ENCODE data around the gene DOCK8.

Gene DOCK8

DNA sequence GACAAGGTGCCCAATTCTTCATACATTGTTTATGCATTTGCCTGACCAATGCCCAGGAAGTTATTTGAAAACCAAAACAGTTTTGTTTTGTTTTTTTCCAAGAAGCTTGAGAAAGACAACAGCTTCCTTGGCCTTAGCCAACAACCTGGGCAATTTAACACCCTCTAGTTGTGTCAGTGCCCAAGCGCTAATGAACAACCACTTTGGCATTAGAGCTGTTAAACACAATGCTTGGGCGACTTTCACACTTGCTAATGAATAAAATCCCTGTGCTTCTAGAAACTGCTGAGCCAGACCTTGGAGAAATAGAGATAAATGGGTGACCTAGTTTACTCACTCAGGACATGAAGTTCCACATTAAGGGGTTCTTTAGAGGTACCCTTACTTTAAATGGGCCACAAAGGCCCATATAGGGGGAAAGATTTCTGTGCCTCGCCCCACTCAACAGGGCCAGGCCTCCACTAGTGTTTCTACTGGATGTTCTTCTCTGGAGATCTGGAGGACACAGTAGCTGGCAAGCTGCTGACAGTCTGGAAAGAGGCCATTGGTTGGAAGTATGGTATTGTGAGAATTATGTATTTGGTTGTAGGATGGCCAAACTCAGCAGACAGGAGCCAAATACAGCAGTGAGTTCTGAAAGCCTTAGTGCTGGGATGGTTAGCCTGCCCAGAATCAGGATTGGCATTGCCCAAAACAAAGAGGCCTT is 179.8 kb downstream of the DOCK8 start:
- POLR2A ChIA-PET, result no interaction called here
- TF ChIP-seq SUZ12 (IDR thresholded peaks at IDR 0.05) (no peak), PKNOX1 (IDR thresholded peaks at IDR 0.05) (no peak), HDGF (IDR thresholded peaks at IDR 0.05; ENCODE audit: borderline replicate concordance) (no peak), ZNF384 (IDR thresholded peaks at IDR 0.05) (no peak), SP1 (IDR thresholded peaks at IDR 0.05) (no peak), LEF1 (IDR thresholded peaks at IDR 0.05; ENCODE audit: borderline replicate concordance) (no peak), FOXK2 (IDR thresholded peaks at IDR 0.05) (no peak), ELF4 (IDR thresholded peaks at IDR 0.05) (no peak), L3MBTL2 (conservative IDR thresholded peaks at IDR 0.05) (no peak), CTBP1 (IDR thresholded peaks at IDR 0.05; ENCODE audit: borderline replicate concordance) (no peak), TARDBP (IDR thresholded peaks at IDR 0.05) (no peak), NFRKB (IDR thresholded peaks at IDR 0.05) (no peak), FOXM1 (IDR thresholded peaks at IDR 0.05; ENCODE audit: borderline replicate concordance) (no peak)
- CTCF ChIA-PET, result no interaction called here
- no peak for DNase-seq (ENCODE audit: extremely low spot score)

- TF ChIP-seq FOXK2 (IDR thresholded peaks at IDR 0.05) (no peak), ARNT (IDR thresholded peaks at IDR 0.05) (no peak), L3MBTL2 (conservative IDR thresholded peaks at IDR 0.05) (no peak)
- no peak for DNase-seq (ENCODE audit: extremely low spot score)
- ChIA-PET CTCF (no interaction called here), POLR2A (no interaction called here)
Measured at GRCh38 chr9:396396-396795, 181.7 kb downstream of the DOCK8 start.

DNA sequence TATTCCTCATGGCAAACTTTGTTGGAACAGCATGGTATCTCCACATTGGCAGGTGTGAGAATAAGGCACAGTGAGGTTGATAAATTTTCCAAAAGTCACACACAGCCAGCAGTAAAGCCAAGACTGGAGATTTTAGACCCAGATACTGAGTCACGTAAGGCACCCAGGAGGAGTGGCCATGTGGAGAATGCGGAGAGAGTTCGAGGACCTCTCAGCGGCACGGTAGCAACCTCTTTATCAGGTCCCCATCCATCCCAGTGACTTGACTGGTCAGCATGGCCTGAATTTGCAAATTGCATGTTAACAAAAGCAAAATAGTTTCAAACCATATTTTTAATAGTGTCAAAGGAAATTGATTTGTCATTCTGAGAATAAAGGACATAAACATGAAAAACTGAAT is 183.4 kb downstream of the DOCK8 start:
- POLR2A ChIA-PET, result no interaction called here
- DNase-seq (ENCODE audit: extremely low spot score), result no peak

GRCh38 chr9:401223-401622 is 186.6 kb downstream of the DOCK8 start:
- no peak for DNase-seq (ENCODE audit: extremely low spot score)
- ChIA-PET CTCF (no interaction called here), POLR2A (no interaction called here)
- TF ChIP-seq FOXM1 (IDR thresholded peaks at IDR 0.05; ENCODE audit: borderline replicate concordance), result no peak
- TF ChIP-seq CTBP1 (IDR thresholded peaks at IDR 0.05; ENCODE audit: borderline replicate concordance), result no peak
- no peak for TF ChIP-seq FOXK2 (IDR thresholded peaks at IDR 0.05)
- TF ChIP-seq SUZ12 (IDR thresholded peaks at IDR 0.05), result no peak
- no peak for TF ChIP-seq SP1 (IDR thresholded peaks at IDR 0.05)
- no peak for TF ChIP-seq ARNT (IDR thresholded peaks at IDR 0.05)
- TF ChIP-seq L3MBTL2 (conservative IDR thresholded peaks at IDR 0.05), result no peak
- TF ChIP-seq NFRKB (IDR thresholded peaks at IDR 0.05), result no peak
- TF ChIP-seq TARDBP (IDR thresholded peaks at IDR 0.05), result no peak
- no peak for TF ChIP-seq LEF1 (IDR thresholded peaks at IDR 0.05; ENCODE audit: borderline replicate concordance)
- no peak for TF ChIP-seq HDGF (IDR thresholded peaks at IDR 0.05; ENCODE audit: borderline replicate concordance)
- no peak for TF ChIP-seq BHLHE40 (IDR thresholded peaks at IDR 0.05; ENCODE audit: borderline replicate concordance)
- TF ChIP-seq FOXA1 (IDR thresholded peaks at IDR 0.05), result no peak
- no peak for TF ChIP-seq ELF4 (IDR thresholded peaks at IDR 0.05)
- no peak for TF ChIP-seq PKNOX1 (IDR thresholded peaks at IDR 0.05)

More for the DNA sequence above, 183.4 kb downstream of the DOCK8 start:
- TF ChIP-seq ZNF384 (IDR thresholded peaks at IDR 0.05), result no peak
- no peak for TF ChIP-seq LEF1 (IDR thresholded peaks at IDR 0.05; ENCODE audit: borderline replicate concordance)
- TF ChIP-seq FOXM1 (IDR thresholded peaks at IDR 0.05; ENCODE audit: borderline replicate concordance), result no peak
- no peak for TF ChIP-seq PKNOX1 (IDR thresholded peaks at IDR 0.05)
- no peak for TF ChIP-seq NFRKB (IDR thresholded peaks at IDR 0.05)
- TF ChIP-seq FOXA1 (IDR thresholded peaks at IDR 0.05), result no peak
- TF ChIP-seq L3MBTL2 (conservative IDR thresholded peaks at IDR 0.05), result no peak
- TF ChIP-seq TARDBP (IDR thresholded peaks at IDR 0.05), result no peak
- no peak for TF ChIP-seq HDGF (IDR thresholded peaks at IDR 0.05; ENCODE audit: borderline replicate concordance)
- CTCF ChIA-PET, result no interaction called here

- POLR2A ChIA-PET, result no interaction called here
- TF ChIP-seq TARDBP (IDR thresholded peaks at IDR 0.05) (no peak), L3MBTL2 (conservative IDR thresholded peaks at IDR 0.05) (no peak), CTBP1 (IDR thresholded peaks at IDR 0.05; ENCODE audit: borderline replicate concordance) (no peak), NFRKB (IDR thresholded peaks at IDR 0.05) (no peak), BHLHE40 (IDR thresholded peaks at IDR 0.05; ENCODE audit: borderline replicate concordance) (no peak), ARNT (IDR thresholded peaks at IDR 0.05) (no peak), FOXM1 (IDR thresholded peaks at IDR 0.05; ENCODE audit: borderline replicate concordance) (no peak), SP1 (IDR thresholded peaks at IDR 0.05) (no peak), PKNOX1 (IDR thresholded peaks at IDR 0.05) (no peak), ELF4 (IDR thresholded peaks at IDR 0.05) (no peak)
- no peak for DNase-seq (ENCODE audit: extremely low spot score)
- CTCF ChIA-PET, result no interaction called here
Measured at GRCh38 chr9:404234-404633, 189.6 kb downstream of the DOCK8 start.

DNA sequence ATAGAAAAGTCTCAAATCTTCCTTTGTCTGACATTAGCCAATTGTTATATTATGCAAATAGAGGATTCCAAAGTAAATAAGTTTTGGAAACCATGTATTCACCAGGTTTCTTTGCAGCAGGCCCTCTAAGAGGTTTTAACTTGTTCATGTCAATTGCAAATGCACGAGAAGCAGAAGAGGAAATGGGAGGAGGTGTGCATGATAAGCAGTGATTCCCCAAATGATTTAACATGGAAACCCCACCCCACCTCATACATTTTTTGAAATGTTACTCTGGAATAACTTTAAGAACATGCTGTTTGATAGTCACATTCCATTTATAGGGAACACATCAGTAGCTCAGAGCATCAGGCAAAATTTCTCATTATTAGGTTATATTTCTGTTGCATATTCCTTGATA is 190.7 kb downstream of the DOCK8 start:
- TF ChIP-seq ARNT (IDR thresholded peaks at IDR 0.05) (no peak), L3MBTL2 (conservative IDR thresholded peaks at IDR 0.05) (no peak), PKNOX1 (IDR thresholded peaks at IDR 0.05) (no peak), FOXA1 (IDR thresholded peaks at IDR 0.05) (no peak)
- ChIA-PET CTCF (no interaction called here), POLR2A (no interaction called here)
- DNase-seq (ENCODE audit: extremely low spot score), result no peak
